Lower leg skin (tissue), 4 donors: Measurements from ENCODE around the gene PTPN5. TPM values are rescaled to one million over a fixed set of nuclear protein-coding genes. Genes with fewer than 3 reads are reported as not detected.

Source experiments
- DNase-seq, 2 donors: peaks; one replicate each; pipeline ENCODE4 v3.0.0-alpha.2; 2019; ENCODE audit warnings: low spot score in 2 of 2
- H3K4me3 ChIP-seq: fragments of 200-600 bp; sonication (generic); 2 replicates; pipeline ENCODE4 v1.5.1; 2017; ENCODE audit warnings: mild to moderate bottlenecking, low read depth; ENCODE audit not compliant: poor library complexity, severe bottlenecking
- POLR2A ChIP-seq, 2 donors: fragments of 450-650 bp; IDR thresholded peaks; one replicate each; pipeline ENCODE4 v1.6.1; 2016 to 2017; ENCODE audit warnings: antibody characterized with exemption in 2 of 2, mild to moderate bottlenecking in 1 of 2, moderate library complexity in 1 of 2
- WGBS, 2 donors: methylation state at CpG; one replicate each; pipeline ENCODE4 v1.1.5; 2018; 5-methylcytosine and 5-hydroxymethylcytosine counted together
- intact Hi-C: fragments of 100-400 bp; cut with DNase I; formaldehyde crosslinking; loops from one replicate; pipeline ENCODE4 v1.15.0; 2023; ENCODE audit warnings: low total_unique reads
- total RNA-seq, 4 donors: library from RNA; depleted of rRNA; stranded (reverse); fragments of >200 nt; gene quantifications; one replicate each; pipeline ENCODE4 v1.1.0, GENCODE V29; 2016
- TF ChIP-seq, protein P1 (sequence below), 3 donors: fragments of 450-650 bp; IDR thresholded peaks; one replicate each; pipeline ENCODE4 v1.5.1; 2016; ENCODE audit warnings: antibody characterized with exemption in 3 of 3, mild to moderate bottlenecking in 3 of 3, moderate library complexity in 2 of 3

The PTPN5 gene
- total RNA-seq, 4 donors from 2014 or later = 0.29 to 2.7 (median 0.69) TPM; not detected in 1

- H3K4me3 ChIP-seq = no peak overlapping the region
- intact Hi-C loops = loop anchor here (10.0 kb wide), 1 partner anchor 187 kb away; no protein-coding TSS in a partner anchor
- 85 to 89% methylated on average over 2 of the region's 2 CpGs for WGBS, 2 donors
- no peak for DNase-seq
- TF ChIP-seq, protein P1, sequence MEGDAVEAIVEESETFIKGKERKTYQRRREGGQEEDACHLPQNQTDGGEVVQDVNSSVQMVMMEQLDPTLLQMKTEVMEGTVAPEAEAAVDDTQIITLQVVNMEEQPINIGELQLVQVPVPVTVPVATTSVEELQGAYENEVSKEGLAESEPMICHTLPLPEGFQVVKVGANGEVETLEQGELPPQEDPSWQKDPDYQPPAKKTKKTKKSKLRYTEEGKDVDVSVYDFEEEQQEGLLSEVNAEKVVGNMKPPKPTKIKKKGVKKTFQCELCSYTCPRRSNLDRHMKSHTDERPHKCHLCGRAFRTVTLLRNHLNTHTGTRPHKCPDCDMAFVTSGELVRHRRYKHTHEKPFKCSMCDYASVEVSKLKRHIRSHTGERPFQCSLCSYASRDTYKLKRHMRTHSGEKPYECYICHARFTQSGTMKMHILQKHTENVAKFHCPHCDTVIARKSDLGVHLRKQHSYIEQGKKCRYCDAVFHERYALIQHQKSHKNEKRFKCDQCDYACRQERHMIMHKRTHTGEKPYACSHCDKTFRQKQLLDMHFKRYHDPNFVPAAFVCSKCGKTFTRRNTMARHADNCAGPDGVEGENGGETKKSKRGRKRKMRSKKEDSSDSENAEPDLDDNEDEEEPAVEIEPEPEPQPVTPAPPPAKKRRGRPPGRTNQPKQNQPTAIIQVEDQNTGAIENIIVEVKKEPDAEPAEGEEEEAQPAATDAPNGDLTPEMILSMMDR (IDR thresholded peaks at IDR 0.05) = no peak
- TF ChIP-seq POLR2A (IDR thresholded peaks at IDR 0.05) = no peak
Observed at GRCh38 chr11:18731441-18731840, 60.2 kb downstream of the PTPN5 start.

GRCh38 chr11:18730020-18730419 is 61.6 kb downstream of the PTPN5 start:
- 86 to 90% methylated on average over 9 of the region's 9 CpGs for WGBS, 2 donors
- no peak for DNase-seq
- no peak overlapping the region for H3K4me3 ChIP-seq
- no peak for TF ChIP-seq POLR2A (IDR thresholded peaks at IDR 0.05)
- TF ChIP-seq, protein P1 (IDR thresholded peaks at IDR 0.05) = no peak
- intact Hi-C loops = loop anchor here (10.0 kb wide), 1 partner anchor 185 kb away; no protein-coding TSS in a partner anchor

- TF ChIP-seq POLR2A (IDR thresholded peaks at IDR 0.05) = no peak
- TF ChIP-seq, protein P1 (IDR thresholded peaks at IDR 0.05) = no peak
- WGBS, 2 donors = 86 to 87% methylated on average over 15 to 16 of the region's 16 CpGs
- no peak for DNase-seq
- intact Hi-C loops = no loop called here
- no peak overlapping the region for H3K4me3 ChIP-seq
Observed at GRCh38 chr11:18729426-18729825, 62.2 kb downstream of the PTPN5 start.

GRCh38 chr11:18728658-18729057 is 62.9 kb downstream of the PTPN5 start:
- no peak for DNase-seq
- WGBS, 2 donors = 92 to 96% methylated on average over 13 of the region's 13 CpGs
- TF ChIP-seq, protein P1 (IDR thresholded peaks at IDR 0.05) = no peak
- no peak for TF ChIP-seq POLR2A (IDR thresholded peaks at IDR 0.05)
- intact Hi-C loops = no loop called here
- no peak overlapping the region for H3K4me3 ChIP-seq

DNA sequence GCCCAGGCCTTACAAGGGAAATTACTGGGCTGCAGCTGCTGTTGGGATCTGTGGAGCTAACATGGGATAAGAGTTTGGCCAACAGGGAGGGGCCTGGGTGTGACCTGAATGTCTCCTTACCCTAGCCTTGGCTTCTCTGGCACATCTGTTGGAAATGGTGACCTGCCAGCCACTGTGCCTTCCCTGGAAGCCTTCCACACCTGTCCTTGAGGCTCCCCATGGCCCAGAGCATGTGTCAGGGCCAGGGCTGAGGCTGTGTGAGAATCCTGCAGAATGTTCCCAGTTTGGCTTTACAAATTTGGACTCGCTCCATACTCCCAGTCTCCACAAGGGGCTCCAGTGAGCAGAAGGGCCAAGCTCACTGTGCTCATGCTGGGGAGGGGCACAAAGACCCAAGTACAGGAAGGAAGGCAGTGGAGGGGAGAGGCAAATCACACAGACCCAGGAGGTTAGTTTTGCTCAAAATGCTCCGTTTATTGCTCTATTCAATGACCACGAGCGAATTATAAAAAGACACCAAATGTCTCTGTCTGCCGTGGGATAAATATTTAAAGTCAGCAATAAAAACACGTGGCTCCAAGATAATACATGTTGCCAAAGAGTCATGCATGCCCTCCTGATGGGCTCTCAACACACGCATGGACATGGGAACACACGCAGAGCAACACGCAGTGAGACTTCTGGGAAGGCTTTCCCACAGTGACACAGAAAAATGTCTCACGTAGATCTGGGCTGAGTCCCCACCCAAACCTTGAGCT is 63.9 kb downstream of the PTPN5 start:
- TF ChIP-seq POLR2A (IDR thresholded peaks at IDR 0.05) = no peak
- TF ChIP-seq, protein P1 (IDR thresholded peaks at IDR 0.05) = no peak
- DNase-seq = no peak
- no peak overlapping the region for H3K4me3 ChIP-seq
- intact Hi-C loops = no loop called here
- 54 to 57% methylated on average over 10 of the region's 10 CpGs for WGBS, 2 donors
